Small intestine (tissue), 7 donors: ENCODE results near the gene RNF207. TPM values are rescaled to one million over a fixed set of nuclear protein-coding genes. Genes with fewer than 3 reads are reported as not detected.

Experiments
- DNase-seq, 2 donors: peaks; one replicate each; pipeline versions ENCODE4 v3.0.0 to v3.0.0-alpha.2; 2013
- FAIRE-seq: peaks from 2 replicates; lab custom pipeline; 2012; peaks lifted over from hg19 to GRCh38; lab: Jason Lieb, UNC
- H3K27ac ChIP-seq, 3 donors: one replicate each; pipeline ENCODE4 v1.5.1; 2013; ENCODE audit warnings: low read length in 2 of 3, mild to moderate bottlenecking in 2 of 3, control low read depth in 1 of 3, inconsistent platforms in 1 of 3, low read depth in 1 of 3, moderate library complexity in 1 of 3
- H3K27me3 ChIP-seq, 3 donors: one replicate each; pipeline ENCODE4 v1.6.1; 2013; ENCODE audit warnings: low read length in 3 of 3, inconsistent platforms in 1 of 3; ENCODE audit not compliant: control insufficient read depth in 3 of 3, insufficient read depth in 3 of 3
- H3K36me3 ChIP-seq, 3 donors: one replicate each; pipeline ENCODE4 v1.6.1; 2013; ENCODE audit warnings: low read length in 3 of 3, inconsistent platforms in 1 of 3, low read depth in 1 of 3, mild to moderate bottlenecking in 1 of 3, moderate library complexity in 1 of 3; ENCODE audit not compliant: control insufficient read depth in 3 of 3, insufficient read depth in 2 of 3
- H3K4me1 ChIP-seq, 3 donors: one replicate each; pipeline ENCODE4 v1.6.1; 2013; ENCODE audit warnings: low read length in 2 of 3, inconsistent platforms in 1 of 3, low read depth in 1 of 3, mild to moderate bottlenecking in 1 of 3, moderate library complexity in 1 of 3; ENCODE audit not compliant: control insufficient read depth in 3 of 3, insufficient read depth in 2 of 3
- H3K4me3 ChIP-seq, 3 donors: one replicate each; pipeline ENCODE4 v1.5.1; 2013; ENCODE audit warnings: low read length in 3 of 3, control low read depth in 1 of 3, inconsistent platforms in 1 of 3, low read depth in 1 of 3, mild to moderate bottlenecking in 1 of 3, moderate library complexity in 1 of 3
- H3K9me3 ChIP-seq, 2 donors: one replicate each; pipeline ENCODE4 v1.6.1; 2013; ENCODE audit warnings: low read depth in 1 of 2, low read length in 1 of 2; ENCODE audit not compliant: control insufficient read depth in 2 of 2, insufficient read depth in 1 of 2
- WGBS, 3 donors: extraction: QIAGEN DNeasy Blood & Tissue Kit; methylation state at CpG; one replicate each; pipeline ENCODE4 v1.1.7; 2013; 5-methylcytosine and 5-hydroxymethylcytosine counted together
- polyA plus RNA-seq, 4 donors: library from polyadenylated mRNA; stranded (reverse) in 3 of 4; unstranded in 1 of 4; fragments of 200-250 nt in 3 of 4; fragments of 120-200 nt in 1 of 4; gene quantifications; one replicate each; pipeline versions ENCODE4 v1.2.1 to v1.2.3, GENCODE V29; 2013
- donor health status: healthy with polysubstance abuse.
- donor health status: control.
- donor health status: control.
- donor health status: Bipolar disorder and iron deficiency.
- donor health status: healthy.

RNF207 gene
- polyA plus RNA-seq, 4 donors = 5.1 to 40.0 (median 17.6) TPM

DNA sequence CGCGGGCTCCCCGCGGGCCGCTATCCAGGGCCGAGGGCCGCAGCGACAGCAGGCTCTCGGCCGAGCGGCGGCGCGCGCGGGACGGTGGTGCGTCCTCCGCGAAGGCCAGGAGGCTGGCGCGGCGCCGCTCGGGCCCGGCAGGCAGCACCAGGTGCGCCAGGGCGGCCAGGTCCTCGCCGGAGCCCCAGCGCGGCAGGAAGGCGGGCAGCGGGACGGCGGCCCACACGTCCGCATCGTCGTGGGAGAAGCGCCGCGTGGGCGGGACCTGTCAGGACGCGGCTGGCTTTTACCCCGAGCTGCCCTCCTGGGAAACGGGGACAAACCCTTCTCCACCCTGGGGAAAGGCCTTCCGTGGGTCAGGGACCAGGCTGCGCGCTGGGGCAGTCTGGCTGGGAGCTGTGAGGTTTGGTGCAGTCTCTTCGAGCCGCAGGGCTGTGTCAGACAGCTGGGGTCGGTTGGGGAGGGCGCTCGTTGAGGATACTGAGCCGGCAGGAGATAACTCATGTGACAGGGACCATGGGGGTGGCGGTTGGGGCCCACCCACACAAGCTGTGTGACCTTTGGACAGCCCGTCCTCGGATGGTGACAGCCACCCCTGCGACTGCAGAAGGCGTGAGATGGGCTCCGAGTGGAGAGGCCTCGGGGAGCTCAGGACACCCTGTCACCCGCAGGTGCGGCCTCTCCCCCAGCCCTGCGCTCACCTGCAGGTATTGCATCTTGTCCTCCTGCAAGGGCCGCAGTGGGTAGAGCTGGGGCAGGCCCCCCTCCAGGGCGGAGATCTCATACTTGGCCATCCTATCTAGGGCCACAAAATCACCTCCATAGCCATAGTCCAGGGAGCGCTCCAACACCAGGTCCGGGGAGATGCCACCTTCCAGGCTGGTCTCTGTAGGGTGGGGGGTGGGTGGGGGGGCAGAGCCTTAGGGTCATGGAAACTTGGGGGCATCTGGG lies 44.1 kb downstream of the RNF207 start:
- H3K9me3 ChIP-seq = no peaks in the 10 kb centered on the region
- peaks cover 0 to 41% (median 0%) of the 10 kb centered on the region in 3 donors for H3K36me3 ChIP-seq
- peak; percentile 17 to 66 for DNase-seq
- peaks cover 0 to 27% (median 4%) of the 10 kb centered on the region in 3 donors for H3K4me1 ChIP-seq
- WGBS, 3 donors = 7 to 15% (median 12%) methylated on average over 54 to 71 of the region's 71 CpGs
- FAIRE-seq = no peak
- H3K4me3 ChIP-seq = peak overlapping the region in 1 of 3 donors; percentile 9
- no peak overlapping the region for H3K27ac ChIP-seq
- H3K27me3 ChIP-seq = peaks cover 0 to 27% (median 5%) of the 10 kb centered on the region in 3 donors

DNA sequence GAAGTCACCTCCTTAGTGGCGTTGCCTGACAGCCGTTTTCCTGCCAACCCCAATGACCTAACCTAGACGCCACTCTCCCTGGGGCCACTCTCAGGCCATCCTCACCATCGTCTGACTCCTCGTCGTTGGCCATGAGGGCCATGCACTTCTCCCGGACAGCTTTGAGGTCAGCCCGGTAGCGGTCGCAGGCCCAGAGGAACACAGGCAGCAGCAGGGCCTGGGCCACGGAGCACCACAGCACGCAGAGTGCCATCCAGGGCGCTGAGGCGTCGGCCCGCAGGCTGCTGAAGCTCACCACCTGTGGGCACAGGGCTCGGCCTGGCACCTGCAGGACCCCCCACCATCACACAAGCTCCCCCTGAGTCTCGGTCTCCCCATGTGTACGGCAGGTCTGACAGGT lies 45.3 kb downstream of the RNF207 start:
- Histone ChIP-seq H3K27ac (no peak overlapping the region), H3K4me1 (peaks cover 0 to 20% (median 0%) of the 10 kb centered on the region in 3 donors), H3K36me3 (peaks cover 0 to 41% (median 0%) of the 10 kb centered on the region in 3 donors), H3K9me3 (no peaks in the 10 kb centered on the region), H3K27me3 (peaks cover 0 to 19% (median 5%) of the 10 kb centered on the region in 3 donors), H3K4me3 (no peak overlapping the region)
- WGBS, 3 donors = 84 to 88% (median 87%) methylated on average over 19 of the region's 19 CpGs
- FAIRE-seq = no peak
- DNase-seq = no peak

DNA sequence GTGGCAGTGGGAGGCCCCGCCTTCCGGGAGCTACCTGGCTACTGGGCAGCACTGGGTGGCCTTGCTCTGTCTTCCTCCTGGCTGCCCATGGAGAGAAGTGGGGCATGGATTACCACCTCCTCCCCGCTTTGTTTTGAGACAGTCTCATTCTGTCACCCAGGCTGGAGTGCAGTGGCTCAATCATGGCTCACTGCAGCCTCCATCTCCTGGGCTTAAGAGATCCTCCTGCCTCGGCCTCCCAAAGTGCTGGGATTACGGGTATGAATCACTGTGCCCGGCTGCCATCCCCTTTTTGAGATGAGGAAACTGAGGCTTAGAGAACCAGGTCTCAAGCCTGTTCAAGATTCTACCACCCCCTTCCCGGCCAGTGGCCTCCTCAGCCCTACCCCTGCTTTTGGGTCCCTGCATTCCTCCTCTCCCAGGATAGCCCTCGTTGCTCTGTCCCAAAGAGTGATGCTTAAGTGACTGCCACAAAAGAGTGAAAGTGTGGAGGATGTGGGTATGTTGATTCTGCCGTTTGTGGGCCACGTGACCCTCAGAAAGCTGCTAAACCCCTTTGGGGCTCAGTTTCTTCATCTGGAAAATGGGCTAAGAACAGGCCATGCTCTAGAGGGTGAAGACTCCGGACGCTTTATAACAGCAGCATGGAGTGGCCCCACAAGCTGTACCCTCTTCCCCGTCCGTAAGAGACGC lies 45.9 kb downstream of the RNF207 start:
- Histone ChIP-seq H3K4me3 (no peak overlapping the region), H3K9me3 (no peaks in the 10 kb centered on the region), H3K4me1 (peaks cover 0 to 15% (median 0%) of the 10 kb centered on the region in 3 donors), H3K36me3 (peaks cover 0 to 43% (median 0%) of the 10 kb centered on the region in 3 donors), H3K27ac (no peak overlapping the region), H3K27me3 (peaks cover 0 to 14% (median 5%) of the 10 kb centered on the region in 3 donors)
- 81 to 84% (median 83%) methylated on average over 15 of the region's 15 CpGs for WGBS, 3 donors
- no peak for FAIRE-seq
- no peak for DNase-seq

DNA sequence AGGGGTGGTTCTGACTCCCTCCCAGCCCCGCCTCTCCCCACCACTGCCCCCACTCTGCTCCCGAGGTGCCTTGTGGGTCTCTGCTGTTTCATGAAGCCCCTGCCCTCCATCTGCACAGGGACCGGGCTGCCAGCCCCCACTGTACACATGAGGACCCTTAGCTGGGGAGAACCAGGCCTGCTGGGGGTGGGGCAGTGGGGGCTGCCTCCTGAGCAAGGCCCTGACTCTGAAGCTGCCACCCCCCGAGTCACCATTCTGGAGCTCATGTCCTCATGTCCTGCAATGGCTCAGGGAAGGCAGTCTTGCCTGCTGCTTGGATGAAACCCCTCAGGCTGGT lies 46.4 kb downstream of the RNF207 start:
- DNase-seq = no peak
- Histone ChIP-seq H3K27ac (no peak overlapping the region), H3K36me3 (peaks cover 0 to 48% (median 0%) of the 10 kb centered on the region in 3 donors), H3K4me1 (peaks cover 0 to 11% (median 0%) of the 10 kb centered on the region in 3 donors), H3K9me3 (no peaks in the 10 kb centered on the region), H3K4me3 (no peak overlapping the region), H3K27me3 (peaks cover 0 to 10% (median 5%) of the 10 kb centered on the region in 3 donors)
- 85 to 95% (median 91%) methylated on average over 4 of the region's 4 CpGs for WGBS, 3 donors
- FAIRE-seq = no peak

DNA sequence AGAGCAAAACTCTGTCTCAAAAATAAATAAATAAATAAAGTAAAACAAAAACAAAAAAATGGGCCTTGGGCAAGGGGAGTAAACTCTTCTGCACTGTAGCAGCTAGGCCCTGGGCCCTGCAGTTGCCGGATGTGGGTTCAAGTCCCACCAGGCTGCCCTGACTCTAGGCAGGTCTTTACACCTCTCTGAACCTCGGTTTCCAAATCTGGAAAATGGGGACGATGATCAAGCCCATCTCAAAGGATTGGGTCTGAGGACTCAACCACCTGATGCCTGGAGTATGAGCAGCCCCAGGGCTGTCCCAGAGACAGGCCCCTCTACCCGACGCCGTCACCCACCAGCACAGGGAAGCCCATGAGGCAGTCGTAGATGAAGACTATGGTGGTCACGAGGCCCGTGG lies 47.5 kb downstream of the RNF207 start:
- H3K36me3 ChIP-seq = peaks cover 0 to 50% (median 0%) of the 10 kb centered on the region in 3 donors
- WGBS, 3 donors = 90 to 97% (median 94%) methylated on average over 9 of the region's 9 CpGs
- H3K9me3 ChIP-seq = no peaks in the 10 kb centered on the region
- H3K4me1 ChIP-seq = peaks cover 0 to 11% (median 0%) of the 10 kb centered on the region in 3 donors
- H3K4me3 ChIP-seq = no peak overlapping the region
- FAIRE-seq = no peak
- peaks cover 0 to 6% (median 5%) of the 10 kb centered on the region in 3 donors for H3K27me3 ChIP-seq
- DNase-seq = no peak
- no peak overlapping the region for H3K27ac ChIP-seq

DNA sequence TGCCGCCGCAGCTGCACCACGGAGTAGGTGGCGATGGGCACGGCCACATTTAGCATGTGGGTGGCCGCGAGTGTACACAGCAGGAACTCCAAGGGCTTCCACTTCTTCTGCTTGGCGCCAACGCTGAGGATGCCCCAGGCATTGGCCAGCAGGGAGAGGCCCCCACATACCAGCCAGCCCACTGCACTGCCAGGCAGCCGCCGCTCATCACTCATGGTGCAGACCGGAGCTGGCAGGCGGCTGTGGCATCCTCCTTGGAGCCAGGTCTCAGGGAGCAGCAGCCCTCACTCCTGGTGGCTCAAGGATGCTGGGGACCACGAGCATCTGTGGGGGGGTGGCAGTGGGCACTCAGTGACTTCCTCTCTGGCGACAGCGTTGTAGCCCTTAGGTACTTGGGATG lies 48.8 kb downstream of the RNF207 start:
- Histone ChIP-seq H3K9me3 (no peaks in the 10 kb centered on the region), H3K27me3 (peaks cover 0 to 6% (median 5%) of the 10 kb centered on the region in 3 donors), H3K4me3 (no peak overlapping the region), H3K27ac (no peak overlapping the region), H3K4me1 (peaks cover 0 to 14% (median 2%) of the 10 kb centered on the region in 3 donors), H3K36me3 (peaks cover 0 to 50% (median 0%) of the 10 kb centered on the region in 3 donors)
- DNase-seq (no peak), FAIRE-seq (no peak)
- 86 to 93% (median 92%) methylated on average over 16 of the region's 16 CpGs for WGBS, 3 donors

DNA sequence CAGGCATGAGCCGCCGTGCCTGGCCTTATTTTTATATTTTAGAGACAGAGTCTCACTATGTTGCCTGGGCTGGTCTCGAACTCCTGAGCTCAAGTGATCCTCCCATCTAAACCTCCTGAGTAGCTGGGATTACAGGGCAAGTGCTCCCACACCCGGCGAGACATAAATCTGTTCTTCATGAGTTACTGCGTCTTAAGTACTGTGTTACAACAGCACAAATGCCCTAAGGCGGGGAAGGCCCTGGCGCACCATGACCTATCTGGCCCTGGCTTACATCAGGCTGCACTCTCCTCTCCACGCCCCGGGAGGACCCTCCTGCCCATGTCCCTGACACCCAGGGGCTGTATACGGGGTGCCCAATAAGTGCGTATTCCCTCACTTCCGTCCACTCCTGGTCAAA lies 50.7 kb downstream of the RNF207 start:
- no peaks in the 10 kb centered on the region for H3K27me3 ChIP-seq

DNA sequence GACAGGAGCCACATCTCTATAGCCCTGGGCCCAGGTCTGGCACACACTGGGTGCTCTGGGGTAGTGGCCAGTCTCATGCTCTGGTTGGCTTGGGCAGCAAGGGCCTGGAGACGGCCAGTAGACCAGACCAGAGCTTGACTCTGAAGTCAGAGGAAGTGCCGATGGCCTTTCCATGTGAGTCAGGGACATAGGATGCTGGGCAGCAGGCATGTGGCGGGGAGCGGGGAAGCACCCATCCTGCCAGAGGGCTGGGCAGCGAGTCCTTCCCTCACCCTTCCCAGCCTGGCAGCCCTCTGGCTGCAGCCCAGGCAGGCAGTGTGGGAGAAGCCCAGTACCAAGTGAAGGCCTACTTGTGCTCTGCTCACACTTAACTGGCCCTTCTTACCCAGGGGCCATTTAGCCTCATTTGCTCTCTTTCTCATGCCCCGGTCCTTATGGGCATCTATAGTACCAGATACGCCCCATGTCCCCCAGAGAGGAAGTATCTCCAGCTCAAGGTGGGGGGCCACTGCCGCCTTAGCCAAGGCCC lies 51.7 kb downstream of the RNF207 start:
- FAIRE-seq = no peak
- Histone ChIP-seq H3K9me3 (no peaks in the 10 kb centered on the region), H3K4me1 (peaks cover 0 to 24% (median 2%) of the 10 kb centered on the region in 3 donors), H3K27me3 (no peaks in the 10 kb centered on the region), H3K36me3 (peaks cover 0 to 32% (median 0%) of the 10 kb centered on the region in 3 donors), H3K27ac (no peak overlapping the region), H3K4me3 (no peak overlapping the region)
- WGBS, 3 donors = 89 to 96% (median 94%) methylated on average over 8 of the region's 8 CpGs
- no peak for DNase-seq

More for the DNA sequence above, 50.7 kb downstream of the RNF207 start:
- H3K4me1 ChIP-seq = peaks cover 0 to 14% (median 2%) of the 10 kb centered on the region in 3 donors
- 86 to 88% (median 88%) methylated on average over 13 of the region's 13 CpGs for WGBS, 3 donors
- no peak overlapping the region for H3K4me3 ChIP-seq
- DNase-seq = no peak
- H3K9me3 ChIP-seq = no peaks in the 10 kb centered on the region
- FAIRE-seq = no peak
- peaks cover 0 to 39% (median 0%) of the 10 kb centered on the region in 3 donors for H3K36me3 ChIP-seq
- no peak overlapping the region for H3K27ac ChIP-seq
